Stimulated activated CD8-positive, alpha-beta memory T cell treated with anti-CD3 and anti-CD28 coated beads, Interleukin-15, amount 100 ng/mL, for 48 hours (primary cell): Measurements from ENCODE around the gene SNRPA1.

ENCODE experiments used
- DNase-seq, 2 donors: peaks; one replicate each; pipeline ENCODE4 v3.0.0-alpha.2; 2020; ENCODE audit warnings: low read depth in 2 of 2

SNRPA1 gene

GRCh38 chr15:101264911-101265641 is 30.0 kb downstream of the SNRPA1 start:
- DNase-seq, result no peak

- DNase-seq, result no peak
Measured at GRCh38 chr15:101264011-101264410, 31.0 kb downstream of the SNRPA1 start.

- no peak for DNase-seq
Measured at GRCh38 chr15:101262551-101262950, 32.5 kb downstream of the SNRPA1 start.

DNA sequence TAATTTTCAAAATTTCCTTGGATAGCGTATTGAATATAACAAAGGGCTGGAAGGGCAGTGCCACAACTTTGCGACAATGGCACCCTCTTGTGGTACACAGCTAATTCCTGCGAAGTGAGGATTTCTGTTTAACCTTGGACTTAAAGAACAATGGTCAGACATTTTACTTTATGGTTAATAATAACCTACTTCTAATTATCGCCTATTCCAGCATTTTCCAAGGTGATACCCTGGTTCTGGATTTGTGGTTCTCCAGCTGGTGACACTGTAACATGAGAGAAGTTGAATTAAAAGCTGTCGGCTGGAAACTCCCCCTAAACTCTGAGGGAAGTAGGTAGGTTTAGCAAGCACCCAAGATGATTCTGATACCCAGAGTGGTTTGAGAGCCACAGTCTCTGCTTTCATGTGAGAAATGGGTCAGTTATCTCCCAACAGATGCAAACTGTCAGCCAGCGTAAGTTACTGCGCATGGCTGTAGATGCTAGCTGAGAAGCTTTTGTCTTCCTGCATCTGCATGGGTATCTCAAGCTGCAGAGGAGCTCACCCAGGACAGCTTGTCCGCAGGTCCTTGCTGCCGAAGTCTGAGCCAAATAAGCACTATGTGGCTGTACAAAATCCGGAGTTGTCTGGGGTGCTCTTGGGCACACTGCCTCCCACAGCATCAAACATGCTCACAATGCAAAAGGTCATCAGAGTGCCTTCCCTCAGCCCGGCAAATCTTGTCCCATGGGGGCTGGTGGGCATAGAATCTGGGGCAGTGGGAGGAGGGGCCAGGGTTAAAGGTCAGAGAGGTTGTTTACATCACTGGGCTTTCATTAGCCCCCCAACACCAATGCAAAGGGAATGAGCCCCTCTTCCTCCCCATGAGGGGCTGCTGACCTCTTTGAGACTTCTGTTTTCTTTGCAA is 36.6 kb downstream of the SNRPA1 start:
- DNase-seq, result no peak

DNA sequence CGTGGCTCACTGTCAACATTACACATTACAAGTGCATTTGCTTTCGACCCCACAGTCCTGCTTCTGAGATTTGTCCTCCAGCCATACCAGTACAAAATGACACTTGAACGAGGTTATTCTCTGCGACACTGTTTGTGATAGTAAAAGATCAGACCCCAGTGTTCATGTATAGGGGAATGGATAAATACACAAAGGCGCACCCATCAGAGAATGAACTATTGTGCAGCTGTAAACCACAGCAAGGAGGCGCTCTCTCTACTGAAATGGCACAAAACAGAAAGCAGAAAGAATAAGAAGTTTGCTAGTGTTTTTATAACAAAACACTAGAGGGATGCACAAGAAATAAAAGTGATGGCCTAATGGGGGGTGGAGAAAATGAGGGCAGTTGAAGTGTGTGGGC is 38.3 kb downstream of the SNRPA1 start:
- DNase-seq, result no peak

- no peak for DNase-seq
Measured at GRCh38 chr15:101255615-101256241, 39.3 kb downstream of the SNRPA1 start.

GRCh38 chr15:101255051-101255395 is 40.0 kb downstream of the SNRPA1 start:
- DNase-seq, result no peak

DNA sequence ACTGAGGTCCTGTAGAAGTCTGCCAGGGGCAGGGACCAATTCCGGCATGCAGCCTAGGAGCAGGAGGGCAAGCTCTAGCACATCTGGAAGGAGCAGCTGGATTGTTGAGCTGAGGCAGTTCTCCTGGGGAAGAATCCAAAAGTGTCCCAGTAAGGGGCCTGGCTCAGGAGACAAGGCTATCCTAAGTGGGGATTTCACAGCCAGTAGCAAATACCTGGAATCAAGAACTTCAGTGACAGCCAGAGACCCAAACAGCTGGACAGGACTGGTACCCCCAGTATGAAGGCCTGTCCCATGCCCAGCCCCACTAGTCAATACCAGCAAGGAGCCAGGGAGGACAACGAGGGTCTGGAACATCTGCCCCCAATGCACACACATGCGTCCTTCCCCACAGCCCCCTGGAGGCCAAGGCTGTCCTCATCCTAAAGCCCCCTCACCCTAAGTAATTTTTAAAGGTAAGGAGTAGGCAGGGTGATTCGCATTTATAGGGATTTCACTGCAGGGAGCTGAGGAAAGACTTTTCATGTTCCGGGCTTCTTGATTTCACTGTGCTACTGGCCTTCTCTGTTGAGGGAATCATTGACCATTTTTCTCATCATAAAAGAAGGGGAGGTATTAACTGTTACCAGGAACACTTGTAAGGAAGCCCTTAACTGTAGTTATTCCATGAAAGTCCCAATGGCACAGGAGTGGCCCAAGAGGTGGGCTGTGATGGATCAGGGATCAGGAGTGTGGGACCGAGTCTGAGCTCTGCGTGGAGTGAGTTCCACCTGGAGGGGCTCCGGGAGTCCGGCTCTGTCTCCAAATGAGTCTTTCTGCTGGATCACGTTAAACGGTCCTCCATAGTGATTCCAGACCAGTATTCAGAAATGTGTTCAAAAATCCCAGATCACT is 40.6 kb downstream of the SNRPA1 start:
- no peak for DNase-seq

GRCh38 chr15:101252836-101253235 is 42.2 kb downstream of the SNRPA1 start:
- DNase-seq, result no peak

- peak; percentile 82 to 86 for DNase-seq
Measured at GRCh38 chr15:101251830-101252820, 42.9 kb downstream of the SNRPA1 start, which contains the start of gene CHSY1. Gene CHSY1, minus strand, starts transcription at chr15:101252048. Its CDS starts 592 bp downstream, at chr15:101251456.

- peak in 1 of 2 donors; percentile 23 for DNase-seq
Measured at GRCh38 chr15:101250873-101251829, 43.9 kb downstream of the SNRPA1 start.

DNA sequence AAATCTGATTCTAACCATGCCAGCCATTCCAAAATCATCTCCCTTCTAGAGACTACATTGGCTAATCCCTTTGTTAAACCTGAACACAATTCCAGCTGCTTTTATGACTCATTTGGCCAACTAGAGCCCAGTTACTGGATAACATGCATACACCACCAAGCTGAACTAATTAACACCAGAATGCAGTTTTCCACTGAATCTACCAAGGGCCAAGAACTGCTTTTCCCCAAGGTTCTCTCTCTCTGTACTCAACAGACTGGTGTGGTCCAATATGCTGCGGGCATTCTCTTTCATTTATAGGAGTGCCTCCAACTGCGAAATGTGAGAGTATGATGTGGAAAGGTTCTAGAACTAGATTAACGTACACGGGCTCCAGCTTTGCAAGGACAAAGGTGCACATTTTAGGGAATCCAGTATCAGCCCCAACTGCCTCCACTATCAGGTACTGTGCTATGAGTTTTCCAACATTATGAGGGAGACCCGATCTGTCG is 44.7 kb downstream of the SNRPA1 start:
- no peak for DNase-seq

DNA sequence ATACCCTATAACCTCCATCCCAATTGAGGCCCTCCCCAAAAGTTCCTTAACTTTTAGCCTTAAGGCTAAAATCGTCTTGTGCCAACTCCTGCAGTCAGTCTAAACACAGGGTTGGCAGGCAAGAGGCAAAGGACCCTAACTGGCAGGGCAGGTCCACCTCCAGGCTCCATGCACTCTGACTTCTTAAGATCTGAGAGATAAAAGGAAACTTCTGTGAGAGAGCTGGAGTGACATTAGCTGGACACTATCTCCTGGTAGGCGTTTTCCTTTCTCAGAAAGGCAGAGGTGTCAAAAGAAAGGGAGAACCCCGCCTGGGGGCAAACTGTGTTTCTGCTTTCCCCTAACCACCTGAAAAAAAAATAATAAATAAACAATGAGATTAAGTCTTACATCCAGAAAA is 46.8 kb downstream of the SNRPA1 start:
- DNase-seq, result no peak

GRCh38 chr15:101246824-101247745 is 48.0 kb downstream of the SNRPA1 start:
- DNase-seq, result no peak

DNA sequence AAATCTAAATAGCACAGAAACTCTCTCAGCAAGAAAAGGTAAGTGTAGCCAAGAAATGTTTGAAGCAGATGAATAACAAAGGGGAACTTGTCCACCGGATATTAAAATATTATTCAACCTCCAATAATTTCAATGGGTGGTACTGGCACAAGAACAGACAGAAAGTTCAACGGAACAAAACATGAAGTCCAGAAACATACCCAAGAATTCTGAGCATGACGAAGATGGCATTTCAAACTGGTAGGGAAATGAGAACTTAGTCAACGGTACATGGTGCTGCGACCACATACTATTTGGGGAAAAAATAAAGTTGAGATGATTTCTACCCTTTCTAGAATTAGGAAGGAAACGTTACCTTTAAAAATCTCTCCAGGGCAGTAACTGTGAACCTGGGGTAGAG is 48.7 kb downstream of the SNRPA1 start:
- DNase-seq, result no peak

- DNase-seq, result no peak
Measured at GRCh38 chr15:101244889-101245668, 50.0 kb downstream of the SNRPA1 start.
